B cell (primary cell): ENCODE measurements around the gene PPFIA1. TPM values are rescaled to one million over a fixed set of nuclear protein-coding genes. Genes with fewer than 3 reads are reported as not detected.

ENCODE experiments used
- ATAC-seq: fragments of 200-7000 bp; cut with Tn5 transposase; one replicate; pipeline ENCODE4 v1.10.0; 2021; ENCODE audit warnings: low read depth, mild to moderate bottlenecking, moderate number of reproducible peaks, moderate library complexity
- CTCF ChIA-PET: fragments of 350-600 bp; sonication (Branson Sonifier 250); formaldehyde crosslinking; loops from one replicate; lab custom pipeline; 2021; ENCODE audit warnings: antibody characterized with exemption, inconsistent platforms; lab: Charles Lee
- POLR2A ChIA-PET: fragments of 350-600 bp; sonication (Branson Sonifier 250); formaldehyde crosslinking; loops from one replicate; lab custom pipeline; 2021; ENCODE audit warnings: antibody characterized with exemption; lab: Charles Lee
- DNase-seq: peaks from one replicate; pipeline ENCODE4 v3.0.0; 2013
- H2AFZ ChIP-seq: 2 replicates; pipeline ENCODE4 v1.6.1; 2012; ENCODE audit warnings: mild to moderate bottlenecking, low read depth, low read length; ENCODE audit not compliant: insufficient read depth, poor library complexity, severe bottlenecking
- H3K27ac ChIP-seq, 2 donors: 1 replicate in 1 of 2; 2 replicates in 1 of 2; pipeline ENCODE4 v1.5.1; 2012 to 2013; ENCODE audit warnings: low read length in 2 of 2, mild to moderate bottlenecking in 2 of 2, moderate library complexity in 1 of 2
- H3K27me3 ChIP-seq, 4 experiments: fragments of 200-600 bp in 1 of 4; sonication (generic) in 1 of 4; replicated peaks in 1 of 4; 1 replicate in 2 of 4; 2 replicates in 2 of 4; pipeline versions ENCODE4 v1.6.1 to v1.7.0; 2013 to 2016; ENCODE audit warnings: low read length in 3 of 4, mild to moderate bottlenecking in 2 of 4, mixed read lengths in 1 of 4, moderate library complexity in 1 of 4; ENCODE audit not compliant: insufficient read depth in 4 of 4, control insufficient read depth in 3 of 4; ENCODE audit errors: control extremely low read depth in 1 of 4
- H3K36me3 ChIP-seq, 2 experiments: replicated peaks in 1 of 2; 1 replicate in 1 of 2; 2 replicates in 1 of 2; pipeline versions ENCODE4 v1.6.1 to v1.7.1; 2013; ENCODE audit warnings: low read length in 1 of 2; ENCODE audit not compliant: insufficient read depth in 2 of 2, control insufficient read depth in 1 of 2; ENCODE audit errors: control extremely low read depth in 1 of 2, extremely low read depth in 1 of 2
- H3K4me1 ChIP-seq, 2 donors: fragments of 200-600 bp in 1 of 2; sonication (generic) in 1 of 2; 1 replicate in 1 of 2; 2 replicates in 1 of 2; pipeline versions ENCODE4 v1.5.1 to v1.6.1; 2013 to 2017; ENCODE audit warnings: low read length in 2 of 2; ENCODE audit not compliant: control insufficient read depth in 2 of 2, insufficient read depth in 2 of 2
- H3K4me2 ChIP-seq: replicated peaks from 2 replicates; pipeline ENCODE3; 2012; ENCODE audit warnings: mild to moderate bottlenecking, low read depth, low read length; ENCODE audit not compliant: poor library complexity, severe bottlenecking
- H3K4me3 ChIP-seq, 5 experiments: fragments of 200-600 bp in 1 of 5; sonication (generic) in 1 of 5; 1 replicate in 3 of 5; 2 replicates in 2 of 5; pipeline versions ENCODE4 v1.5.1 to v1.7.0; 2011 to 2016; ENCODE audit warnings: low read length in 4 of 5, mild to moderate bottlenecking in 4 of 5, low read depth in 2 of 5, control low read depth in 1 of 5, moderate library complexity in 1 of 5; ENCODE audit not compliant: insufficient read depth in 1 of 5; ENCODE audit errors: control extremely low read depth in 1 of 5, extremely low read depth in 1 of 5
- H3K79me2 ChIP-seq: fragments of 200-600 bp; sonication (generic); one replicate; pipeline ENCODE4 v1.6.0; 2016; ENCODE audit warnings: low read length; ENCODE audit not compliant: control insufficient read depth, insufficient read depth
- H3K9ac ChIP-seq: fragments of 200-600 bp; sonication (generic); 2 replicates; pipeline ENCODE4 v1.6.1; 2017; ENCODE audit warnings: mild to moderate bottlenecking, low read length, moderate library complexity
- H3K9me3 ChIP-seq, 3 donors: one replicate each; pipeline versions ENCODE4 v1.6.1 to v1.7.1; 2013; ENCODE audit warnings: low read length in 2 of 3; ENCODE audit not compliant: control insufficient read depth in 2 of 3, insufficient read depth in 1 of 3; ENCODE audit errors: control extremely low read depth in 1 of 3
- H4K20me1 ChIP-seq: 2 replicates; pipeline ENCODE4 v1.6.0; 2012; ENCODE audit warnings: mild to moderate bottlenecking, low read length; ENCODE audit not compliant: insufficient read depth, control insufficient read depth, poor library complexity, severe bottlenecking
- H3K27ac Mint-ChIP-seq: one replicate; pipeline ENCODE4 v1.8.0; 2021; ENCODE audit warnings: mixed read lengths
- H3K27me3 Mint-ChIP-seq: one replicate; pipeline ENCODE4 v1.8.0; 2021; ENCODE audit warnings: mixed read lengths
- H3K4me1 Mint-ChIP-seq: one replicate; pipeline ENCODE4 v1.8.0; 2021; ENCODE audit warnings: mixed read lengths
- H3K4me3 Mint-ChIP-seq: one replicate; pipeline ENCODE4 v1.8.0; 2021; ENCODE audit warnings: mixed read lengths
- H3K9me3 Mint-ChIP-seq: one replicate; pipeline ENCODE4 v1.8.0; 2022; ENCODE audit warnings: mixed read lengths; ENCODE audit not compliant: insufficient read depth
- EZH2 ChIP-seq: IDR thresholded peaks from 2 replicates; pipeline ENCODE4 v1.6.1; 2012; ENCODE audit warnings: borderline replicate concordance, low read depth, mild to moderate bottlenecking, moderate library complexity, low read length; ENCODE audit not compliant: insufficient read depth, poor library complexity, severe bottlenecking
- WGBS: methylation state at CpG from one replicate; pipeline ENCODE4 v1.1.5; 2013; ENCODE audit warnings: missing lambda C conversion rate; ENCODE audit not compliant: insufficient coverage; 5-methylcytosine and 5-hydroxymethylcytosine counted together
- intact Hi-C: fragments of 100-400 bp; cut with micrococcal nuclease; formaldehyde crosslinking; loops from one replicate; pipeline ENCODE4 v1.10.0; 2022
- polyA plus RNA-seq: library from polyadenylated mRNA; depleted of rRNA; stranded (reverse); fragments of >200 nt; gene quantifications from 2 replicates; pipeline ENCODE4 v1.2.3, GENCODE V29; 2012
- total RNA-seq, 2 donors: library from RNA; stranded (reverse); fragments of 120-200 nt in 1 of 2; gene quantifications; 1 replicate in 1 of 2; 2 replicates in 1 of 2; pipeline versions ENCODE4 v1.2.3 to v1.2.4, GENCODE V29; 2013 to 2022
- TF ChIP-seq, protein P1 (sequence below): fragments of 200-600 bp; IDR thresholded peaks from one replicate; pipeline ENCODE4 v1.8.0; 2022; ENCODE audit warnings: antibody characterized with exemption, mild to moderate bottlenecking

PPFIA1 gene
- total and polyA plus RNA-seq, 2 donors (not counting 1 experiment from before 2014, with no cell fraction given), result 21.8 to 70.4 TPM

DNA sequence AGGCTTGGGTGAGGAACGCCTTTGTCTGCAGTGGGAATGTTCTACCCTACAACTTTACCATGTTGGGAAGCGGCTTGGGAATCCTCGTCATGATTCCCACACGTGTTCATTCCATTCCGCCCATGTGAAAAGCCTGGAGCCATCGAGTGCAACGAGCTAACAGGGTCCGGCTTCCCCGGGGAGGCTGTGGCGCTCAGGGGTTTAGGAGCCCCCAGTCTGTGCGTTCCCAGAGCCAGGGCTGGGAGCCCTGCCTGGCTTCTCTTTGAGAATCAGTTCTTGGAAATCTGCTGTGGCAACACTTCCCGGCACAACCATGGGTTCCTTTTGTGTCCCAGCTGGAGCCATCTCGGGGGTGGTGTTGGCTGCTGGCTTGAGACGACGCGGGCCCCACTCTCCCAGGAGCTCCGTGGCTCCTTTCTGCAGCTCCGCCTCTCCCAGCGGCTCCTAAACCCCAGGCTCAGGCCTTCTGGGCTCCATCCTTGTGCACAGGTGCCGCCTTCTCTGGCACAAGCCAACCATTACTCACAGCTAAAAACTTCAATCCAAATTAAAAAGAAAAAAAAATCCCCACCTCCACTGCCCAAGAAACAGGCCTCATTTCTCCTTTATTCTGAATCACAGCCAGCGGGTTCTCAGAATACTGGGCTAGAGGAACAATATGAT lies 18.7 kb upstream of the PPFIA1 start:
- no peak overlapping the region for H3K27ac ChIP-seq
- TF ChIP-seq, protein P1, sequence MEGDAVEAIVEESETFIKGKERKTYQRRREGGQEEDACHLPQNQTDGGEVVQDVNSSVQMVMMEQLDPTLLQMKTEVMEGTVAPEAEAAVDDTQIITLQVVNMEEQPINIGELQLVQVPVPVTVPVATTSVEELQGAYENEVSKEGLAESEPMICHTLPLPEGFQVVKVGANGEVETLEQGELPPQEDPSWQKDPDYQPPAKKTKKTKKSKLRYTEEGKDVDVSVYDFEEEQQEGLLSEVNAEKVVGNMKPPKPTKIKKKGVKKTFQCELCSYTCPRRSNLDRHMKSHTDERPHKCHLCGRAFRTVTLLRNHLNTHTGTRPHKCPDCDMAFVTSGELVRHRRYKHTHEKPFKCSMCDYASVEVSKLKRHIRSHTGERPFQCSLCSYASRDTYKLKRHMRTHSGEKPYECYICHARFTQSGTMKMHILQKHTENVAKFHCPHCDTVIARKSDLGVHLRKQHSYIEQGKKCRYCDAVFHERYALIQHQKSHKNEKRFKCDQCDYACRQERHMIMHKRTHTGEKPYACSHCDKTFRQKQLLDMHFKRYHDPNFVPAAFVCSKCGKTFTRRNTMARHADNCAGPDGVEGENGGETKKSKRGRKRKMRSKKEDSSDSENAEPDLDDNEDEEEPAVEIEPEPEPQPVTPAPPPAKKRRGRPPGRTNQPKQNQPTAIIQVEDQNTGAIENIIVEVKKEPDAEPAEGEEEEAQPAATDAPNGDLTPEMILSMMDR, result no peak
- no peak for TF ChIP-seq EZH2
- ATAC-seq (no peak), DNase-seq (no peak)
- no peak overlapping the region for H3K27ac Mint-ChIP-seq
- H3K36me3 ChIP-seq, result no peaks in the 10 kb centered on the region
- no peak overlapping the region for H3K4me3 Mint-ChIP-seq
- no peak overlapping the region for H3K4me2 ChIP-seq
- H3K9me3 Mint-ChIP-seq, result no peaks in the 10 kb centered on the region
- peaks cover 8% of the 10 kb centered on the region for H3K4me1 Mint-ChIP-seq
- no peak overlapping the region for H3K4me3 ChIP-seq
- H3K27me3 ChIP-seq, result peaks cover 0 to 2% (median 0%) of the 10 kb centered on the region in 4 experiments
- CTCF ChIA-PET, result no interaction called here
- H4K20me1 ChIP-seq, result no peaks in the 10 kb centered on the region
- peaks cover 0 to 2% of the 10 kb centered on the region in 2 donors for H3K4me1 ChIP-seq
- peaks cover 8% of the 10 kb centered on the region for H3K27me3 Mint-ChIP-seq
- WGBS, result 91% methylated on average over 20 of the region's 21 CpGs
- POLR2A ChIA-PET, result no interaction called here
- no peak overlapping the region for H3K9ac ChIP-seq
- no peaks in the 10 kb centered on the region for H3K79me2 ChIP-seq
- intact Hi-C loops, result no loop called here
- no peak overlapping the region for H2AFZ ChIP-seq
- no peaks in the 10 kb centered on the region for H3K9me3 ChIP-seq

GRCh38 chr11:70252844-70253243 lies 17.6 kb upstream of the PPFIA1 start:
- peaks cover 0 to 2% (median 0%) of the 10 kb centered on the region in 4 experiments for H3K27me3 ChIP-seq
- ATAC-seq (no peak), DNase-seq (no peak)
- POLR2A ChIA-PET, result no interaction called here
- no peak overlapping the region for H3K9ac ChIP-seq
- Mint-ChIP-seq H3K9me3 (no peaks in the 10 kb centered on the region), H3K27me3 (peaks cover 8% of the 10 kb centered on the region), H3K27ac (no peak overlapping the region), H3K4me1 (peaks cover 8% of the 10 kb centered on the region), H3K4me3 (no peak overlapping the region)
- H3K9me3 ChIP-seq, result no peaks in the 10 kb centered on the region
- no peaks in the 10 kb centered on the region for H3K79me2 ChIP-seq
- CTCF ChIA-PET, result no interaction called here
- H3K4me2 ChIP-seq, result no peak overlapping the region
- no peaks in the 10 kb centered on the region for H3K36me3 ChIP-seq
- H4K20me1 ChIP-seq, result no peaks in the 10 kb centered on the region
- H3K4me1 ChIP-seq, result peaks cover 0 to 2% of the 10 kb centered on the region in 2 donors
- no peak overlapping the region for H2AFZ ChIP-seq
- WGBS, result 40% methylated on average over 10 of the region's 12 CpGs
- no peak overlapping the region for H3K27ac ChIP-seq
- TF ChIP-seq, protein P1, result no peak
- TF ChIP-seq EZH2, result no peak
- H3K4me3 ChIP-seq, result no peak overlapping the region
- intact Hi-C loops, result no loop called here
